Measurements from ENCODE around the gene LZTR1. TPM values are rescaled to one million over a fixed set of nuclear protein-coding genes. Genes with fewer than 3 reads are reported as not detected.

The LZTR1 gene
- total and polyA plus RNA-seq, 2 donors (not counting 3 experiments of a cell fraction or from before 2014, with no cell fraction given), result 56.6 to 86.8 TPM

DNA sequence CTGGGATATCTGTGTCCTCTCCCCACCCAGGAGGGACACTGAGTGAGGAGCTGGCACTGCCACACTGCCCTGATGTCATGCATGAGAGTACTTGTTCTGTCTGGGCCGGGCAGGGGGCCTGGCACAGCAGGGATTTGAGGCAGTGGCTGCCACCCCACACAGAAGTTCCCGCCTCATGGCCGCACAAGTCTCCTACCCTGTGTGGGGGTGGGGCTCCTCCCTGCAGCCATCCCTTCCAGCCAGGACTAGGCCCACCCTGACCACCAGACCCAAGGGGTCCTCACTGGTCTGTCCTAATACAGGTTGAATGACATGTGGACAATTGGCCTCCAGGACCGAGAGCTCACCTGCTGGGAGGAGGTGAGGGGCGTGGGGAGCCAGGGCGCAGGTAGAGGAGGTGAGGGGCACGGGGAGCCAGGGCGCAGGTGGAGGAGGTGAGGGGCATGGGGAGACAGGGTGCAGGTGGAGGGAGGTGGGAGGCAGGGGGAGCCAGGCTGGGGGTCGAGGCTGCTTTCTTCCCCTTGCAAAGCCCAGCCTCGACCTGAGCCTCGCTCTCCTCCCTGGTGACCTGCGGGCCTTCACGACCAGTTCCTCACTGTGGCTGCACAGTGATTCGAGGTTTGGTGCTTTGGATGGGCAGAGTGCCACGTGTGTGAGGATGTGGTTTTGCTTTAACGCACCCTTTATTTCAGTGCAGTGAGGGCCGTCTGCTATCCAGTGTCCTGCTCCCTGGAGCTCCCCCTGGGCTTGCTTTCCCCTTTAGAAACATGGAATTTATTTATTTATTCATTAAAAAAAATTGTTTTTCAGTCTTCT lies 7.4 kb downstream of the LZTR1 start:
- H3K4me2 ChIP-seq (ENCODE audit: insufficient read depth, low read length), result no peak overlapping the region
- ChIA-PET CTCF (interaction anchor here (0.7 kb wide), 1 partner anchor 104 kb away, joined by 3 read pairs; no protein-coding TSS in a partner anchor), POLR2A (no interaction called here)
- no peak overlapping the region for H2AFZ ChIP-seq (ENCODE audit: low read depth, low read length)
- intact Hi-C loops (cut with micrococcal nuclease), result no loop called here
- no peak overlapping the region for H3K9ac ChIP-seq (replicated peaks; ENCODE audit: extremely low read depth, insufficient read depth, low read length)
- TF ChIP-seq JUN (IDR thresholded peaks at IDR 0.05; ENCODE audit: borderline replicate concordance, insufficient read depth, insufficient read length, low read depth), result no peak
- no peak overlapping the region for H3K4me3 ChIP-seq (replicated peaks in 1 of 3; ENCODE audit: insufficient read depth in 1 of 3, low read depth in 1 of 3, low read length in 3 of 3)
- H3K36me3 ChIP-seq (ENCODE audit: control insufficient read depth in 2 of 2, extremely low read depth in 1 of 2, insufficient read depth in 2 of 2, low read length in 2 of 2), result peaks cover 3 to 39% of the 10 kb centered on the region in 2 experiments
- H3K4me1 ChIP-seq (ENCODE audit: control insufficient read depth, extremely low read depth, insufficient read depth, low read length), result no peaks in the 10 kb centered on the region
- FAIRE-seq (no peak), DNase-seq (ENCODE audit: low read depth, low spot score) (no peak)
- no peaks in the 10 kb centered on the region for H3K9me1 ChIP-seq (replicated peaks; ENCODE audit: control insufficient read depth, extremely low read depth, insufficient read depth, low read length)
- H4K20me1 ChIP-seq (replicated peaks; ENCODE audit: control insufficient read depth, extremely low read depth, insufficient read depth, low read length), result no peaks in the 10 kb centered on the region
- H3K79me2 ChIP-seq (ENCODE audit: control insufficient read depth, insufficient read depth, low read length), result no peaks in the 10 kb centered on the region
- BruUV-seq (replicated peaks), result no TSS peak
- no peak overlapping the region for H3K27ac ChIP-seq (ENCODE audit: insufficient read depth, low read depth, low read length)
- dilution Hi-C loops (cut with MboI; ENCODE audit: extremely low pct_ligation_motif_present, low sequenced_read_pairs), result no loop called here
- H3K27me3 ChIP-seq (ENCODE audit: control insufficient read depth in 2 of 2, insufficient read depth in 2 of 2, low read length in 2 of 2), result no peaks in the 10 kb centered on the region
- H3K9me3 ChIP-seq (replicated peaks; ENCODE audit: control insufficient read depth, insufficient read depth, low read length), result no peaks in the 10 kb centered on the region

- Histone ChIP-seq H3K79me2 (ENCODE audit: control insufficient read depth, insufficient read depth, low read length) (no peaks in the 10 kb centered on the region), H3K27ac (ENCODE audit: insufficient read depth, low read depth, low read length) (no peak overlapping the region), H3K9ac (replicated peaks; ENCODE audit: extremely low read depth, insufficient read depth, low read length) (no peak overlapping the region), H3K9me3 (replicated peaks; ENCODE audit: control insufficient read depth, insufficient read depth, low read length) (no peaks in the 10 kb centered on the region), H3K4me1 (ENCODE audit: control insufficient read depth, extremely low read depth, insufficient read depth, low read length) (no peaks in the 10 kb centered on the region), H3K9me1 (replicated peaks; ENCODE audit: control insufficient read depth, extremely low read depth, insufficient read depth, low read length) (no peaks in the 10 kb centered on the region), H3K36me3 (ENCODE audit: control insufficient read depth in 2 of 2, extremely low read depth in 1 of 2, insufficient read depth in 2 of 2, low read length in 2 of 2) (peaks cover 3 to 40% of the 10 kb centered on the region in 2 experiments), H3K27me3 (ENCODE audit: control insufficient read depth in 2 of 2, insufficient read depth in 2 of 2, low read length in 2 of 2) (no peaks in the 10 kb centered on the region), H3K4me2 (ENCODE audit: insufficient read depth, low read length) (no peak overlapping the region), H4K20me1 (replicated peaks; ENCODE audit: control insufficient read depth, extremely low read depth, insufficient read depth, low read length) (no peaks in the 10 kb centered on the region), H3K4me3 (replicated peaks in 1 of 3; ENCODE audit: insufficient read depth in 1 of 3, low read depth in 1 of 3, low read length in 3 of 3) (no peak overlapping the region), H2AFZ (ENCODE audit: low read depth, low read length) (no peak overlapping the region)
- DNase-seq (ENCODE audit: low read depth, low spot score), result no peak
- no peak for FAIRE-seq
- POLR2A ChIA-PET, result no interaction called here
- dilution Hi-C loops (cut with MboI; ENCODE audit: extremely low pct_ligation_motif_present, low sequenced_read_pairs) (no loop called here), intact Hi-C loops (cut with micrococcal nuclease) (no loop called here)
- BruUV-seq (replicated peaks), result no TSS peak
- CTCF ChIA-PET, result interaction anchor here (0.7 to 1.8 kb wide), 2 partner anchors 9 to 105 kb away, joined by 3 to 7 read pairs; partner anchors contain the start of gene LZTR1
- TF ChIP-seq MYC (IDR thresholded peaks at IDR 0.05; ENCODE audit: low read depth, low read length), result no peak
- TF ChIP-seq EZH2 (IDR thresholded peaks at IDR 0.05; ENCODE audit: borderline replicate concordance, low read depth, low read length, severe bottlenecking), result no peak
- no peak for TF ChIP-seq GATA2 (IDR thresholded peaks at IDR 0.05; ENCODE audit: insufficient read depth, insufficient read length, low read depth, low read length)
- no peak for TF ChIP-seq MAX (IDR thresholded peaks at IDR 0.05; ENCODE audit: insufficient read depth, insufficient read length)
- TF ChIP-seq POLR2AphosphoS5 (IDR thresholded peaks at IDR 0.05; ENCODE audit: insufficient read depth, low read depth, low read length), result no peak
- no peak for TF ChIP-seq JUN (IDR thresholded peaks at IDR 0.05; ENCODE audit: borderline replicate concordance, insufficient read depth, insufficient read length, low read depth)
- no peak for TF ChIP-seq POLR2A (IDR thresholded peaks at IDR 0.05; ENCODE audit: low read depth, low read length)
- no peak for TF ChIP-seq FOS (IDR thresholded peaks at IDR 0.05; ENCODE audit: borderline replicate concordance, insufficient read depth, low read length)
- TF ChIP-seq, protein P1, sequence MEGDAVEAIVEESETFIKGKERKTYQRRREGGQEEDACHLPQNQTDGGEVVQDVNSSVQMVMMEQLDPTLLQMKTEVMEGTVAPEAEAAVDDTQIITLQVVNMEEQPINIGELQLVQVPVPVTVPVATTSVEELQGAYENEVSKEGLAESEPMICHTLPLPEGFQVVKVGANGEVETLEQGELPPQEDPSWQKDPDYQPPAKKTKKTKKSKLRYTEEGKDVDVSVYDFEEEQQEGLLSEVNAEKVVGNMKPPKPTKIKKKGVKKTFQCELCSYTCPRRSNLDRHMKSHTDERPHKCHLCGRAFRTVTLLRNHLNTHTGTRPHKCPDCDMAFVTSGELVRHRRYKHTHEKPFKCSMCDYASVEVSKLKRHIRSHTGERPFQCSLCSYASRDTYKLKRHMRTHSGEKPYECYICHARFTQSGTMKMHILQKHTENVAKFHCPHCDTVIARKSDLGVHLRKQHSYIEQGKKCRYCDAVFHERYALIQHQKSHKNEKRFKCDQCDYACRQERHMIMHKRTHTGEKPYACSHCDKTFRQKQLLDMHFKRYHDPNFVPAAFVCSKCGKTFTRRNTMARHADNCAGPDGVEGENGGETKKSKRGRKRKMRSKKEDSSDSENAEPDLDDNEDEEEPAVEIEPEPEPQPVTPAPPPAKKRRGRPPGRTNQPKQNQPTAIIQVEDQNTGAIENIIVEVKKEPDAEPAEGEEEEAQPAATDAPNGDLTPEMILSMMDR (IDR thresholded peaks at IDR 0.05; ENCODE audit: extremely low read depth in 1 of 2, insufficient read depth in 1 of 2, low read depth in 1 of 2, low read length in 2 of 2), result no peak
Measured at GRCh38 chr22:20990184-20991180, 8.4 kb downstream of the LZTR1 start.

Measured in endothelial cell of umbilical vein (primary cell).